ENCODE results near the gene PCK2.
"Not testable (repeated sequence)": the region's sequence is repeated elsewhere in the genome, so short reads cannot be mapped to it uniquely, and the experiment has no call there.

The PCK2 gene

DNA sequence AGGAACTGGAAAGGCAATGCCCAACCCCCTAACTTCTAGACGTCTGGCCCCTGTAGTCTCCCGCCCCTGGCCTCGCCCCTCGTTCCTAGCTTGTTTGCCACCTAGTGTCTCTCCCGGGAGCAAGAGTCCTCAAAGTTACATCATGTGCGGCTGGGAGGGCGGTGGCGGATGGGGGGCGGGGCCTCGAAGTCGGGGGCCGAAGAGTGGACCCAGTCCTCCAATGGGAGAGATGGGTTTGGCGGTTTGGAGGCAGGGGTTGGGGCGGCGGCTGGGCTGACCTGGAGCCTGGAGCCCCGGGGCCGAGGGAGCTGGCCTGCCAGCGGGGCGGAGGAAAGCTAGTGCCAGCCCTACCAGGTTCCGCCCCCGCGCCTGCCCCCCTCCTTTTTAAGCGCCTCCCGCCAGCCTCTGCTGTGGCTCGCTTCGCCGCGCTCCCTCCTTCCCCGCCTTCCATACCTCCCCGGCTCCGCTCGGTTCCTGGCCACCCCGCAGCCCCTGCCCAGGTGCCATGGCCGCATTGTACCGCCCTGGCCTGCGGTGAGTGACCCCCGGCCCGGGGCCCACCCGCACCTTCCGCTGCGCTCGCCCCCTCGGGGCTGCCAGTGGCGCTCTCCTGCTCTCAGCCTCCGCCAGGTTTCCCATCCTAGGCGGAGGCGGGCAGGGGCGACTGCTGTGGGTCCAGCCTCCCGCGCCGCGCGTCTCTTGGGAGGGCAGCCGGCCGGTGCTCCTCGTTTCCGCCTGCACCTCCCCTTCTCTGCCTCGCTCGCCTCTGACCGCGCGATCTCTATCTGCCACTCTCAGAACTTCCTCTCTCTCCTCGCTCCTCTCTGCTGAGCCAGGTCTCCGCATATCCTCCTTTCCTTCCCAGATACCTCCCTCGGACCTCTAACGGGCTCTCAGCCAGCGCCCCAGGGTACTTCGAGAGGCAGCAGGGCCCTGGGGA is at the start of gene PCK2:
PCK2 (plus strand) TSS at position 411 of the 940 bp plus-strand sequence; CDS start at position 506, 95 bp downstream.
- DNase-seq (ENCODE audit: low spot score): peak; percentile 98

DNA sequence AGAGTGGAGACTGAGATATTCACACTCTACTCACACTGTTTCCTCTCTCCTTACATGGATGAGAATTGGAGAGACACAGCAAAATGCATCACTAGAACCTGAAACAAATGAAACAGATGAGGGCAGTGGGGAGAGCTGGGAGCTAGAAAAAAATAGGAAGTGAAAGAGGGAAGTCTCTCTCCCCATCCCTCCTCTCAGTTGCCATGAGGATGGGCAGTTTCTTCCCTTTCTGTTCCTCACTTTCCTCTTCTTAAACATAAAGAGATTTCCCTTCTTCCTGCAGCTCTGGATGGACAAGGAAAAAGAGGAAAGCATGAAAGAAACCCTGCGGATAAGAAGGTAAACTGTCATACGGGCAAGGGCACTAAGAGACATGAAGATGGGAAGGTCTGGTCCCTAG is 45.1 kb upstream of the PCK2 start:
- DNase-seq (ENCODE audit: low spot score): not testable (repeated sequence)

DNA sequence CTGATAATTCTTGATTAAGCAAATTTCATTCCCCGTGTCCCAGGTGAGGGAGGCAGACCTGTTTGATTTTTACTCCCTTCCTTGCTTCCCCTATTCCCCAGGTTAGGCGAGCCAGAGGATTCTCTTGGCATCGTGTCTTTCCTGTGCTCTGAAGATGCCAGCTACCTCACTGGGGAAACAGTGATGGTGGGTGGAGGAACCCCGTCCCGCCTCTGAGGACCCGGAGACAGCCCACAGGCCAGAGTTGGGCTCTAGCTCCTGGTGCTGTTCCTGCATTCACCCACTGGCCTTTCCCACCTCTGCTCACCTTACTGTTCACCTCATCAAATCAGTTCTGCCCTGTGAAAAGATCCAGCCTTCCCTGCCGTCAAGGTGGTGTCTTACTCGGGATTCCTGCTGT is 43.4 kb upstream of the PCK2 start:
- DNase-seq (ENCODE audit: low spot score): not testable (repeated sequence)

DNA sequence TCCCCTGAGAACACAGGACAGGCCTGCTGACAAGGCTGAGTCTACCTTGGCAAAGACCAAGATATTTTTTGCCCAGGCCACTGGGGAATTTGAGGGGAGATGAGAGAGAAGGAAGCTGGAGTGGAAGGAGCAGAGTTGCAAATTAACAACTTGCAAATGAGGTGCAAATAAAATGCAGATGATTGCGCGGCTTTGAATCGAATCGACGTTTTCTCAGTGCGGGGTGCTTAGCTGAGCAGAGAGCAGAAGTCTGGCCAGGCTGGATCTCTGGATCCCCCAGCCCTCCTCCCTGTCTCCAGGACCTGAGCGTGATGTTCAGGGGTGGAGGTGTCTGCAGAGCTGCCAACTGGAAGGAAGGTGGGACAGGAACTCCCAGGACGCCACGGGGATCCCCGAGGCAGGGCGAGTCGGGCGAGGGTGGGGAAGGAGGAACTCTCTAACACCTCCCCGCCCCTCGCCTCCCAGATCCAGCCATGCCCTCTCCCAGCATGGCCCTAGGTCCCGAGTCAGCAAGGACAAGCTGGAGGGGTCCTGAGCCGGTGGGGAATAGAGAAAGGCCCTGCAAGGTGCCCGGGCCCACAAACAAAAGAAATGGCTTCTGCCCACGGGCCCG is 42.8 kb upstream of the PCK2 start:
- no peak for DNase-seq (ENCODE audit: low spot score)

DNA sequence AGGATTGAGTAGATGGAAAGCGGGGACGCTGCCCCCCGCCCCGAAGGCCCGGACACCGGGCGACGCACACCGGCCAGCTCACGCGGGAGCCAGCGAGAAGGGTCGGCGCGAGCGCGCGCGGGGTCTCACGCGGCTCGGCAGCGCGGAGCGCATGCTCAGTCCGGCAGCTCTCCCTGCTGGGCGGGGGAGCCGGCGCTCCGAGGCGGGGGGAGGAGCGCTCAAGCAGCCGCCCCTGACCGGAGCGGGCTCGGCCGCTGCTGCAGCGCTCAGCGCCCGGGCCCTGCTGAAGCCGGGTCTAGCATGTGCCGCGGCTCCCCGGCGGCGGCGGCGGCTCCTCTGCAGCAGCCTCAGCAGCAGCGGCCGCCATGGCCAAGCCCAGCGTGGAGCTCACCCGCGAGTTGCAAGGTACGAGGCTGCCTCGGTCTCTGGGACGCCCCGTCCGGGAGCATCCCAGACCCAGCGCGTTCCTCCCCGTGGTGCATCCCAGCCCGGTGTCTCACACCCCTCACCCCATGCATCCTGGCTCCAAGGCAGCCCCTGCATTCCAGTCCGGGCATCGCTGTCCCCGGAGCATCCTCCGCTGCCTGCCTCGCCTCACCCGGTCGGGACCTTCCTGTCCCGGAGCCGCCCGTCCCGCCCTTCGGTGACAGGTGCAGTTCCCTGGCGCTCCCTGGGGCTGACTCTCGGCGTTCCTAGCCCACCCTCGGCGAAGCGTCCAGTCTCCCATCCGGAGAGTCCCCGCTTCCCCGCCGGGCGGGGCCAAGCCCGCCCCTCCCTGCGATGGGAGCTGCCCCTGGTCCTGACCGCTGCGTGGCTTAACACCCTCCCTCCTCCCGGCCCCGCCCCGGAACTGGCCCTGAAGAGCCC is 42.1 kb upstream of the PCK2 start, which contains the start of gene CARMIL3:
CARMIL3 (plus strand) TSS at position 221 of the 867 bp plus-strand sequence; CDS start at position 366, 145 bp downstream.
- peak; percentile 92 for DNase-seq (ENCODE audit: low spot score)

DNA sequence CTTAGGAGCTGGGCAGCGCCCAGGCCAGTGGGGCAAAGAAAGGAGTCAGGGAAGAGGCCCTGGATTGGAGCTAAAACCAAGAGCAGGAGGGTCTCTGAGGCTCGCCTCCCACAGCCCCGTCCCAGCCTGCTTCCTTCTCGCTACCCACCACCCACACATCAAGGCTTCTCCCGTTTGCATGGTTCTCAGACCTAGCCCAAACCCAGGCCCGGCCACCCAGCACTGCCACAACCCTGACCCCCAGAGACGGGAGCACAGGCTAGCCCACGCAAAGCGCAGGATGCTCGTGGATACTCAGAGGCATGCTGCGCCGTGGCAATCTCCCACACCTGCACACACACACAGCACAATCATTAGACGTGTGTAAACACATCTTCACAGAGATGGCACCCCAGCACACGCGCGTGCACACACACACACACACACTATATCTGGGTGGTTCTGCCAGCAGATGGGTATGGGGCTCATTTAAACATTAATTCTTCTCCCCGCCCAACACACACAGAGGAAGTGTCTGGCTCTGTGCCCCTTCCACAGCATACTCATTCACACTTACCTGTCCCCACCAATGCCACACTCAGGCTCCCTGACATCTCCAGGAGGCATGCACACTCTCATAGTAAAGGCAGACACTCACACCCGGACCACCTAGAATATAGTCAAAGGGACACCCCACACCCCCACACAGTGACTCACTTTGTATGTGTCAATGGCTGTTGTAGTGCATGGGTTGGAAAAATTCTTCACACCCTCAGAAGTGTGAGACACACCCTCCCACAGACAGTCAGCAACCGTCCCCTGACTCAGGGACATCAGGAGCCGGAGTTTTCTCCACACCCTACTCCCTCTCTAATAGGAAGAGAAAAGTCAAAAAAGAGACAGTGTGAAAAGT is 41.2 kb upstream of the PCK2 start:
- DNase-seq (ENCODE audit: low spot score): no peak

DNA sequence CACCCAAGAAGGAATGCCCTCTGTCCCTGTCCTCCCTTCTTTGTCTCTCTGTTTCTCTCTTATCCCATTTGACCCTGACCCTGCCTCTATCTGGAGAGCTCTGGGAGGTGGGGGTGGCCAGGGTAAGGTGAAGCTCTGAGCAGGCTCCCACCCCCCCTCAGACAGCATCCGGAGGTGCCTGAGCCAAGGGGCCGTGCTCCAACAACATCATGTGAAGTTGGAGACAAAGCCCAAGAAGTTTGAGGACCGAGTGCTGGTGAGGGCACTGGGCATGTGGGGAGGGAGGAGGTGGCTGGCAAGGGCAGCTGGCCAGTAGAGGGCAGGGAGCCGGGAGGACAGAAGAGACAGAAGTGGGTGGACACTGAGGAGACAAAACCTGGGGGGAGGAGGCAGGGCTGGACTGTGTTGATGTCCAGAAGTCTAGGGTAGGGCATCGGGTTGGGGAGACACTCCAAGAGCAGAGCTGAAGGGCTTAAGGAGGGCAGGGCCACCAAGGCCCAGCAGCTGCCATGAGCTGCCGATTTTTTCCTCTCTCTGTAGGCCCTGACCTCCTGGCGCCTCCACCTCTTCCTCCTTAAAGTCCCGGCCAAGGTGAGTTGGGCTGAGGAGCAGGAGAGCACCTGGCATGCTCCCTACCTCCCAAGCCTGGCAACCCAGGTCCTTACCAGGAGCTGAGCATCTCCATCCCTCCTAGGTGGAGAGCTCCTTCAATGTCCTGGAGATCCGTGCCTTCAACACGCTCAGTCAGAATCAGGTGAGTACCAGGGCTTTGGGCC is 40.4 kb upstream of the PCK2 start:
- DNase-seq (ENCODE audit: low spot score): no peak

DNA sequence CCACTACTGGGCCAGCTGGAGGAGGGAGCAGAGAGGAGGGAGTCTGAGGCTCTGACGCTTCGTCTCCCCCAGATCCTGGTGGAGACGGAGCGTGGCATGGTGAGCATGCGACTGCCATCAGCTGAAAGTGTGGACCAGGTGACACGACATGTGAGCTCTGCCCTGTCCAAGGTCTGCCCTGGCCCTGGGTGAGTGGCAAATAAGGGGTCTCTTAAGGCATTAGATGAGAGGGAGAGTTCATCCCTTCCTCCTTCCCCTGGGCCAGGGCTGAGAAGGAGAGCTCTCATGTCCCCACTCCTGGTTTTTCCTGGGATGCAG is 39.8 kb upstream of the PCK2 start:
- no peak for DNase-seq (ENCODE audit: low spot score)

DNA sequence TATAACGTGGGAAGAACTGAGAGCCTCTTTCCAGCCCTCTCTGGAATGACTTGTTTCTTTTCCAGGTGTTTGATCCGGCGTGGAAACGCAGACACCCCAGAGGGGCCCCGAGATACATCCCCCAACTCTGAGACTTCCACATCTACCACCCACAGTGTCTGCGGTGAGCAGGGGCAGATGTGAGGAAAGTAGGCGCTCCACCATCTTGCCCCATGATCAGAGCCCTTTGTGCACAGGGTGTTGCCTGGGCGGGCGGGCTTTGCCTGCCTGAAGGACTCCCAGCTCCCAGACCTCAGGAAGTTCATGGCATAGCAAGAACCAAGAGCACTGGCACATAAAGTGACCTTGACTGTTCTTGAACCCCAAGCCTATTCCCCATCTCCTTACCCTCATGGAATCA is 39.5 kb upstream of the PCK2 start:
- no peak for DNase-seq (ENCODE audit: low spot score)

DNA sequence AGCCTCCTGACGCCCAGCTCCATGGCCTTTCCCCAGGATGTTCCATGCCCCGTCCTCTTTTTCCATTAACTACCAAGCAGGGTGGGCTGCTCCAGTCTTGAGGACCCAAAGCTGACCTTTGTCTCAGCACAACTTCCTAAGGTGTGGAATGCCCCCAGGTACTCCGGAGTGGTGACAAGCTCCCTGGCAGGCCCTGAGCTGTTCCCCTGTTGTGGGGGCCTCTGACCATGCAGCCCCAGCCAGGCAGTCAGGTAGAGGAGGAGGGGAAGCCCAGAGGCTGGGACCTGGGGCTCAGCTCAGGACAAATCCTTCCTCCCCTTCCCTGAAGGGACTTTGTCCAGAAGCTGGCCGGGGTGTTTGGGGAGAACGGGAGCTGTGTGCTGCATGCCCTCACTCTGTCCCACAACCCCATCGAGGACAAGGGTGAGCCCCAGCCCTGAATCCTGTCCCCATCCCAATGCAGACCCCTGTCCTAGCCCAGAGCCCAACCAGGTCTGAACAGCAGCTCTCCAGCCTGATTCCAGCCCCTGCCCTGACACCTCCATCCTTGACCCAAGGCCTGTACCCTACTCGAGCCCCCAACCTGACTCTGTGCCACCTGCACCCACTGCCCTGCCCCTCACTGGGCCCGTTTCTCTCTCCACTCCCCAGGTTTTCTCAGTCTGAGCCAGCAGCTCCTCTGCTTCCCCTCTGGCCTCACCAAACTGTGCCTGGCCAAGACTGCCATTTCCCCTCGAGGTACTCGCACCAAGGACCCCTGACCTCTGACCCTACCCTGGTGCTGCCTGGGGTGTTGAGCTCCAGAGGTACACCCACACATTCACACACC is 37.9 kb upstream of the PCK2 start:
- DNase-seq (ENCODE audit: low spot score): no peak

DNA sequence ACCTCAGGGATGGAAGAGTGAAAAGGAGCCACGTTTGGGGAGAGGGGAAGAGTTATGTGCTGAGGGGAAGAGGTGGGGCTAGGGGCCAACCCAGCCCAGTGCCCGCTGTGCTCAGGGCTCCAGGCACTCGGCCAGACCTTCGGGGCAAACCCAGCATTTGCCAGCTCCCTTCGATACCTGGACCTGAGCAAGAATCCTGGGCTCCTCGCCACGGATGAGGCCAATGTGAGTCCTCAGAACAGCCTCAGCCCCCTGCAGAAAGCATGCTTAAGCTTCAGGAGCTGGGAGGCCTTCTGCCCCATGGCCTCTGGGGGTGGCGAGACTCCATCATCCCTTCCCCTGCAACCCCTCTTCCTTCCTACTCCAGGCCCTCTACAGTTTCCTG is 37.3 kb upstream of the PCK2 start:
- no peak for DNase-seq (ENCODE audit: low spot score)

DNA sequence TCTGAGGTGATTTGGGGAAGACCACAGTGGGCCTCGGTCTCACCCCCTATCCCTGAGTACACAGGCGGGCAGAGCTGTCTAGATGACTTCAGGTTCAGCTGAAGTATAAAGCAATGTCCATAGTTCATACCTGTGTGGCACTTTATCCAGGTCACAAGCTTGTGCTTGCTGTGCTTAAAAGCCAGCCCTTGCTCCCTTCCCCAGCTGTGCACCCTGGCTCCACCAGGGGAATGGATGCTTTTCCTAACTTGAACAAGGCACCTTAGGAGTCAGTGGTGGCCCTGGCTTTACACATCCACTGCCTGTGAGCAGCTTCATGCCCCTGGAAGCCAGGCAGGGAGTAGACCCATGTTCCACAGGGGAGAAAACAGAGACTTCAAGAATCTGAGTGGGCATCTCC is 36.8 kb upstream of the PCK2 start:
- no peak for DNase-seq (ENCODE audit: low spot score)

DNA sequence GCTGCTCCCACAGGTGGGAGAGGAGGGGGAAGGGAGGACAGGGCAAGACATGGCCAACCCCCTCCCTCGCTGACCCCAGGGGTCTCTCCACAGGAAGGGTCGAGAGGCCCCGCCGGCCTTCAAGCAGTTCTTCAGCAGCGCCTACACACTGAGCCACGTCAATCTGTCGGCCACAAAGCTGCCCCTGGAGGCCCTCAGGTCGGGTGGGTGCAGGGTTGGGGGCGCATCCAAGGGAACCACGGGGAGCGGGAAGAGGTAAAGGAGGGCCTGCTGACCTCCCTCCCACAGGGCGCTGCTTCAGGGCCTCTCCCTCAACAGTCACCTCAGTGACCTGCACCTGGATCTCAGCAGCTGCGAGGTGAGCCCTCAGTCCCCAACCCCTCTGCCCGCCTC is 36.2 kb upstream of the PCK2 start:
- DNase-seq (ENCODE audit: low spot score): no peak

DNA sequence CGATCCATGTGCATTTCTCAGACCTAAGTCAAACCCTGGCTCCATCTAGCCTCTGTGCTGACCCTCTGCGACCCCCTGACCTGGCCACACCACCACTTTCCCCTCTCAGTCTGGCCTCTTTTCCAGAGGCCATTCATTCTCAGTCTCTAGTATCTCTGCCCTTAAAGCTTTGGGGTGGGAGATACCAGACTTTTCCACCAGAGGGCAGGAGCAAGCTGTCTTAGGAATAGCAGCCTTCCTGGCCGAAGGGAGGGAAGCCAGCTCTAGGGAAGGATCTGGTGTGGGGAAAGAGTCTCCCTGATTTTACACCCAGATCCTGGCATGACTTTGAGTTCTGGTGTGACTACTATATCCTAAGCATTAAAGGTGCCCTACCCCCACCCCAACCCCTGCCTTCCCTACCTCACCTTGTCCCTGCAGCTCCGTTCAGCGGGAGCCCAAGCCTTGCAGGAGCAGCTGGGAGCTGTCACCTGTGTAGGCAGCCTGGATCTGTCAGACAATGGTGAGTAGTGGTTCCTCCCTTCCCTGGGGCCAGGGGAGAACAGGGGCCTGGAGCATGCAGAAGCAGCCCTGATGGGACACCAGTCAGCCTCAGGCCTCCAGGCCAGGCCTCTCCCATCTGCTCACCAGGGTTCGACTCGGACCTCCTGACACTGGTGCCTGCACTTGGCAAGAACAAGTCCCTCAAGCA is 35.7 kb upstream of the PCK2 start:
- peak; percentile 80 for DNase-seq (ENCODE audit: low spot score)

DNA sequence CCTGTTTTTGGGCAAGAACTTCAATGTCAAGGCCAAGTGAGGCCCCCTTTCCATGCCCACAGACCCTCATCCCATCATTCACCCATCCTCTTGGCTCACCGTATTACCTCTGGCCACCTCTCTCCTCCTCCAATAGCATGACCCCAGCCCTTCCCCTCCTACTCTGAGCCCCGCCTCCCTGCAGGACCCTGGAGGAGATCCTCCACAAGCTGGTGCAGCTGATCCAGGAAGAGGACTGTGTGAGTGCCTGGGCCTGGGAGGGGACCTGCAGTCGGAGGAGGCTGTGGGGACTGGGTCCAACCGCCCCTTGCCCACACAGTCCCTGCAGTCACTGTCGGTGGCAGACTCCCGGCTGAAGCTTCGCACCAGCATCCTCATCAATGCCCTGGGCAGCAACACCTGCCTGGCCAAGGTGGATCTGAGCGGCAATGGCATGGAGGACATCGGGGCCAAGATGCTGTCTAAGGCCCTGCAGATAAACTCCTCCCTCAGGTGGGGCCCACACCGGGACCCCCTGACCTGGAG is 35.1 kb upstream of the PCK2 start:
- no peak for DNase-seq (ENCODE audit: low spot score)

DNA sequence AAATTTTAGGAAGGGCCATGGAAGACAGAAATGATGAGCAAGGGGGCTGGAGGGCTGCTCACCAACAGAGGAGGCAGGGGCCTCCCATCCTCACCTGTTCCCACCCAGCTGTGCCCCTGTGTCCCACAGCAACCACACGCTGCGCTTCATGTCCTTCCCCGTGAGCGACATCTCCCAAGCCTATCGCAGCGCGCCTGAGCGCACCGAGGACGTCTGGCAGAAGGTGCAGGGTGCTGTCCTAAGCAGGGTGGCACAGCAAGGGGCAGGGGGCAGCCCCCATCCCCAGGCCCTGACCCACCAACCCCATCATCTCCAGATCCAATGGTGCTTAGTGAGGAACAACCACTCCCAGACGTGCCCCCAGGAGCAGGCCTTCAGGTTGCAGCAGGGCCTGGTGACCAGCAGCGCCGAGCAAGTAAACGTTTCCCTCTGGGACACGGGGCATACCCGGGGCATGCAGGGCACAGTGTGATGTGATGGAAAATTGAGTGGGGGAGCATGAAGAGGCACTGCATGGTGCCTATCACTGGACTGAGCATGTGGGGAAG is 34.2 kb upstream of the PCK2 start:
- DNase-seq (ENCODE audit: low spot score): no peak

DNA sequence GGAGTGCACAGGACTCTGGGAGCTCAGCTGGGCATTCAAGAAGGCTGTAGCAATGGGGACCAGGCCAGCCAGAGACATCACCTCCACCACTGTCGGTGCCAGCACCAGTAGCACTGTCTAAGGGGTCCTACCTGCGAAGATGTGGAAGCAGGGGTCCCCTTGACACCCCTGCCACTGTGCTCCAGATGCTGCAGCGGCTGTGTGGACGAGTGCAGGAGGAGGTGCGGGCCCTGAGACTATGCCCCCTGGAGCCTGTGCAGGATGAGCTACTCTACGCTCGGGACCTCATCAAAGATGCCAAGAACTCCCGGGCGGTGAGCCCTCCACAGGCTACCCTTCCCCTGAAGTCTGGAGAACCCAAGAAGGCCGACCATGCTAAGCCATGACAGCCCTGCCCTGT is 33.7 kb upstream of the PCK2 start:
- DNase-seq (ENCODE audit: low spot score): no peak

Measured in AG08396 (cell line).